Naive B cell (primary cell): ENCODE measurements around the gene TIMM50. TPM values are rescaled to one million over a fixed set of nuclear protein-coding genes. Genes with fewer than 3 reads are reported as not detected.

Experiments used
- ATAC-seq, 2 donors: fragments of 150-1000 bp; cut with Tn5 transposase; 2 replicates each; pipeline ENCODE4 v1.10.0; 2021; ENCODE audit warnings: low read depth in 2 of 2, mild to moderate bottlenecking in 2 of 2, moderate library complexity in 2 of 2
- DNase-seq: peaks from one replicate; pipeline ENCODE4 v3.0.0; 2022
- H3K27ac Mint-ChIP-seq, 6 donors: one replicate each; pipeline ENCODE4 v1.8.0; 2020 to 2022; ENCODE audit warnings: mild to moderate bottlenecking in 6 of 6, mixed read lengths in 6 of 6, moderate library complexity in 5 of 6, inconsistent platforms in 2 of 6
- H3K27me3 Mint-ChIP-seq, 3 donors: one replicate each; pipeline ENCODE4 v1.8.0; 2021 to 2022; ENCODE audit warnings: mixed read lengths in 3 of 3, mild to moderate bottlenecking in 1 of 3
- H3K36me3 Mint-ChIP-seq, 2 donors: one replicate each; pipeline ENCODE4 v1.8.0; 2020 to 2022; ENCODE audit warnings: mixed read lengths in 2 of 2, inconsistent platforms in 1 of 2, mild to moderate bottlenecking in 1 of 2
- H3K4me1 Mint-ChIP-seq, 3 donors: one replicate each; pipeline ENCODE4 v1.8.0; 2020 to 2022; ENCODE audit warnings: mixed read lengths in 3 of 3, inconsistent platforms in 1 of 3, mild to moderate bottlenecking in 1 of 3, moderate library complexity in 1 of 3
- H3K4me3 Mint-ChIP-seq, 8 donors: one replicate each; pipeline ENCODE4 v1.8.0; 2020 to 2022; ENCODE audit warnings: mild to moderate bottlenecking in 8 of 8, mixed read lengths in 8 of 8, moderate library complexity in 8 of 8, inconsistent platforms in 2 of 8
- H3K9me3 Mint-ChIP-seq, 7 donors: one replicate each; pipeline ENCODE4 v1.8.0; 2020 to 2022; ENCODE audit warnings: mixed read lengths in 7 of 7, mild to moderate bottlenecking in 5 of 7, inconsistent platforms in 2 of 7, moderate library complexity in 1 of 7
- polyA plus RNA-seq, 6 donors: library from polyadenylated mRNA; unstranded; fragments of 300-500 nt; fragmentation: Illumina TruSeq; gene quantifications; one replicate each; pipeline ENCODE4 v1.2.3, GENCODE V29; 2021; ENCODE audit warnings: low read depth in 6 of 6

TIMM50 gene
- polyA plus RNA-seq, 6 donors from 2014 or later: 35.4 to 41.9 (median 37.0) TPM

GRCh38 chr19:39533003-39533512 lies 52.4 kb downstream of the TIMM50 start:
- peak overlapping the region in 3 of 6 donors; percentile 44 to 91 (median 89) for H3K27ac Mint-ChIP-seq
- ATAC-seq (peak; percentile 12 to 20), DNase-seq (no peak)
- no peaks in the 10 kb centered on the region for H3K36me3 Mint-ChIP-seq
- H3K9me3 Mint-ChIP-seq: no peaks in the 10 kb centered on the region
- H3K4me1 Mint-ChIP-seq: peaks cover 12 to 37% (median 30%) of the 10 kb centered on the region in 3 donors
- H3K27me3 Mint-ChIP-seq: no peaks in the 10 kb centered on the region
- H3K4me3 Mint-ChIP-seq: peak overlapping the region; percentile 91 to 98 (median 94)

GRCh38 chr19:39533791-39534190 lies 53.2 kb downstream of the TIMM50 start:
- no peak for DNase-seq
- peaks cover 19 to 44% (median 32%) of the 10 kb centered on the region in 3 donors for H3K4me1 Mint-ChIP-seq
- ATAC-seq: no peak
- no peaks in the 10 kb centered on the region for H3K9me3 Mint-ChIP-seq
- H3K4me3 Mint-ChIP-seq: peak overlapping the region in 1 of 8 donors; percentile 98
- no peaks in the 10 kb centered on the region for H3K36me3 Mint-ChIP-seq
- no peaks in the 10 kb centered on the region for H3K27me3 Mint-ChIP-seq
- peak overlapping the region in 1 of 6 donors; percentile 11 for H3K27ac Mint-ChIP-seq

DNA sequence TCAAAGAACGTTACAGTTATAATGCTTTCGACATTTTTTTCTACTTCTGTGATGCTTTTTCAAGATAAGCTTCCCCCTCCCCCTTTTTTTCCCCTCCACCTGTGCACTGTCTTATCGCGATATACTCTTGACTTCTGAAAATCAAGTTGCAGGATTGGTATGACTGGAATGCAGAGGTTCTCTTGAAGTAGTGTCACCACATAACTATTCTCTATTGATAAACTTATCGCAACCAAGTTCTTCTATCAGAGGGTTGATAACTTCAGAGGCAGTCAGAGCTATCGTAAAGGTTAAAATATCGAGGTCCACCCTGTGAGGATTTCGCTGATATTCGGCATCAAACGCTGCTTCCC lies 58.5 kb downstream of the TIMM50 start:
- H3K36me3 Mint-ChIP-seq: no peaks in the 10 kb centered on the region
- DNase-seq: no peak
- H3K4me3 Mint-ChIP-seq: peak overlapping the region; percentile 86 to 97 (median 91)
- ATAC-seq: no peak
- H3K27me3 Mint-ChIP-seq: no peaks in the 10 kb centered on the region
- peak overlapping the region; percentile 63 to 93 (median 78) for H3K27ac Mint-ChIP-seq
- no peaks in the 10 kb centered on the region for H3K9me3 Mint-ChIP-seq
- H3K4me1 Mint-ChIP-seq: peaks cover 35 to 50% (median 38%) of the 10 kb centered on the region in 3 donors

DNA sequence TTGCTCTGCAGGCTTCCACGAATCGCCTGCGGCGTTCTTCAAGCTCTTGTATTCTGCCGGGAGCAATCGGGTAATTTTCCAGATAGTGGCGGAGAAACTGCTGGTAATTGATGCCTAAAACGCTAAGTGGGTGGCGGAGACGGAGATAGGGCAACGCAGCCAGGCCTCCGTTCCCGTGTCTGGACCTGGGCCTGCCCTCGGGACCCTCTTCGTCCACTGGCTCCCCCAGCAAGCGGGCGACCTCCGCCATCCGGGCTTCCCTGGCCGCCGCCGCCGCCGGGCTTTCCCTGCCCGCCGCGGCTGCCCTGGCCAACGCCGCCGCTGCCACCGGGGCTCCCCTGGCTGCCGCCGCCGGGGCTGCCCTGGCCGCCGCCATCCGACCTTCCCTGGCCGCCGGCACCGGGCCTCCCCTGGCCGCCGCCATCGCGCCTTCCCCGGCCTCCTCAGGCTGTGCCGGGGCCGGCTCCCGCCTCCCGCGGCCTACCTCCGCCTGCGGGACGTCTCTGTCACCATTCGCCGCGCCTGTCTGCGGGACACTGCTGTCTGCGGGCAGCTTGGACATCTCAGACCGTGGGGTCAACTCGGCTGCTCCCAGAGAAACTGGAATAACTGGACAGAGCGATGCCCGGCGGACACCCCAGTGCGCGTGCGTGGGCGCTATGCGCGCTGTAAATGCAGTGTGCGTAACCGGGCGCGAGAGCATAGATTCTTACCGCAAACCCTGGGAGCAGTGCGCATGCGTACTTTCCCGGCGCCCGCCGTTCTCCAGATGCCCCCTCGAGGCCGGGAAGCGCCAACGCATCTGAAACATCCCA lies 59.1 kb downstream of the TIMM50 start, which contains the start of gene EID2:
EID2 (minus strand) TSS at position 644 of the 815 bp plus-strand sequence; CDS start at position 562, 82 bp downstream.
- DNase-seq (peak; percentile 88), ATAC-seq (peak; percentile 90 to 91)
- no peaks in the 10 kb centered on the region for H3K9me3 Mint-ChIP-seq
- H3K36me3 Mint-ChIP-seq: no peaks in the 10 kb centered on the region
- H3K27ac Mint-ChIP-seq: peak within 1 kb of the TSS; percentile 88 to 98 (median 97)
- H3K4me1 Mint-ChIP-seq: peaks cover 35 to 50% (median 38%) of the 10 kb centered on the region in 3 donors
- peak within 1 kb of the TSS; percentile 92 to 98 (median 96) for H3K4me3 Mint-ChIP-seq
- no peaks in the 10 kb centered on the region for H3K27me3 Mint-ChIP-seq

DNA sequence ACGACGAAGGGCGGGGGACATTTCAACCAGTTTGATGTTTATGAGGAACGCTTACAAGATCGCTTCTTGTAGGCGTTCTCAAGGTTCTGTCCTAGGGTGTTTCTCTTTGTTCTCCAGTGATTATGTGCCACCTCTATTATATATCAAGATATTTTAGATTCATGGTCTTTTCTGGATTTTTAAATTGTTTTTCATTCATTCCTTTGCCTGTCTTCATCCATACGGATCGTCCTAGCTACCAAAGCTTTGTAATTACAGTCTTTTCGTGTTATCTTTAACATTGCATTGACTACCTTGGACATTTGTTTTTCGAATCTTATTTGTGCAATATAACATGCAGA lies 59.7 kb downstream of the TIMM50 start:
- no peak for DNase-seq
- no peaks in the 10 kb centered on the region for H3K27me3 Mint-ChIP-seq
- no peaks in the 10 kb centered on the region for H3K36me3 Mint-ChIP-seq
- peak overlapping the region; percentile 88 to 98 (median 97) for H3K27ac Mint-ChIP-seq
- peak overlapping the region; percentile 92 to 98 (median 96) for H3K4me3 Mint-ChIP-seq
- peaks cover 35 to 50% (median 38%) of the 10 kb centered on the region in 3 donors for H3K4me1 Mint-ChIP-seq
- ATAC-seq: no peak
- H3K9me3 Mint-ChIP-seq: no peaks in the 10 kb centered on the region

Other genes with a start within 250 kb of the TIMM50 start
- gene IFNL3, start 235.8 kb upstream of the TIMM50 start, polyA plus RNA-seq: not detected
- not detected for gene IFNL4, start 232.0 kb upstream of the TIMM50 start, polyA plus RNA-seq
- not detected for gene IFNL2, start 212.4 kb upstream of the TIMM50 start, polyA plus RNA-seq
- gene IFNL1, start 184.4 kb upstream of the TIMM50 start, polyA plus RNA-seq: not detected
- gene LRFN1, start 160.0 kb upstream of the TIMM50 start, polyA plus RNA-seq: 1 to 10 TPM in 5 of 6 donors, not detected in 1; 1.0 to 2.2 (median 1.6) TPM
- gene GMFG, start 144.8 kb upstream of the TIMM50 start, polyA plus RNA-seq: 1,000 to 10,000 TPM in 1 of 6 donors, 100 to 1,000 TPM in 5; 750 to 1,029 (median 856) TPM
- gene SAMD4B, start 138.4 kb upstream of the TIMM50 start, polyA plus RNA-seq: 10 to 100 TPM in 3 of 6 donors, 1 to 10 TPM in 3; 6.2 to 20.5 (median 9.7) TPM
- gene PAF1, start 89.7 kb upstream of the TIMM50 start, polyA plus RNA-seq: 10 to 100 TPM; 11.6 to 62.4 (median 41.0) TPM
- gene MED29, start 89.5 kb upstream of the TIMM50 start, polyA plus RNA-seq: 10 to 100 TPM; 31.9 to 68.1 (median 57.5) TPM
- gene ZFP36, start 74.0 kb upstream of the TIMM50 start, polyA plus RNA-seq: 100 to 1,000 TPM; 291 to 784 (median 445) TPM
- 1 to 10 TPM in 5 of 6 donors, not detected in 1; 2.5 to 8.3 (median 4.7) TPM for gene PLEKHG2, start 68.2 kb upstream of the TIMM50 start, polyA plus RNA-seq
- gene RPS16, start 44.9 kb upstream of the TIMM50 start, polyA plus RNA-seq: 1,000 to 10,000 TPM; 1,393 to 2,131 (median 1,793) TPM
- gene SUPT5H, start 35.3 kb upstream of the TIMM50 start, polyA plus RNA-seq: 100 to 1,000 TPM in 1 of 6 donors, 10 to 100 TPM in 5; 48.1 to 119 (median 81.6) TPM
- under 1 TPM in 4 of 6 donors, not detected in 2; 0.20 to 0.89 (median 0.55) TPM for gene DLL3, start 18.1 kb downstream of the TIMM50 start, polyA plus RNA-seq
- gene SELENOV, start 34.3 kb downstream of the TIMM50 start, polyA plus RNA-seq: not detected
- 1 to 10 TPM; 3.6 to 9.9 (median 7.2) TPM for gene EID2B, start 52.0 kb downstream of the TIMM50 start, polyA plus RNA-seq
- gene EID2, start 59.3 kb downstream of the TIMM50 start, polyA plus RNA-seq: 10 to 100 TPM in 4 of 6 donors, 1 to 10 TPM in 1, not detected in 1; 9.4 to 22.9 (median 17.3) TPM
- gene LGALS13, start 121.7 kb downstream of the TIMM50 start, polyA plus RNA-seq: not detected
- gene LGALS16, start 175.1 kb downstream of the TIMM50 start, polyA plus RNA-seq: not detected
- gene LGALS14, start 223.6 kb downstream of the TIMM50 start, polyA plus RNA-seq: not detected